Adrenal gland (tissue), 5 donors: ENCODE data around the gene CADM4.

Experiments used
- POLR2A ChIP-seq, 2 donors: fragments of 450-650 bp; IDR thresholded peaks; one replicate each; pipeline ENCODE4 v1.6.1; 2017; ENCODE audit warnings: antibody characterized with exemption in 2 of 2, mild to moderate bottlenecking in 2 of 2, moderate library complexity in 1 of 2
- TF ChIP-seq, protein P1 (sequence below), 6 experiments: fragments of 450-650 bp in 4 of 6; fragments of 200-600 bp in 2 of 6; sonication (generic) in 1 of 6; IDR thresholded peaks; 1 replicate in 5 of 6; 2 replicates in 1 of 6; pipeline versions ENCODE4 v1.5.1 to v1.8.0; 2016 to 2021; ENCODE audit warnings: antibody characterized with exemption in 6 of 6, mild to moderate bottlenecking in 2 of 6, moderate library complexity in 1 of 6
- donor health status: DM: no; HTN: no; CAD: no.

DNA sequence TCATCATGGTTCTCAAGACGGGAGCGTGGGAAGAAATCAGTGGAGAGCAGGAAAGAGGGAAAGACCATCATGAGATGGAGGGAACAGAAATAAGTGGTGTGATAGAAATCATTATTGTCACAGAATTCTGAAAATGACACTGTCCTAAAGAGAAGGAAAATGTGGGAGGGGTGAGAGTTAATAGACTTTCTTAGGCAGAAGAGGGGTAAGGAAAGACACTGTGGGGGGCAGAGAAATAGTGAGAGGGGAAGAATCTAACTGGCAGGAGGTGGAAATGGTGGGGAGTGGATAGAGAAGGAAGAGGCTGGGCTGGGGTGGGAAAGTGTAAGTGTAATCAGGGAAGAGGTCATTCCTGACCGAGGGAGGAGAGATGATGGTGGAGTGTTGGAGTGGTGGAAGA, 60.9 kb downstream of the CADM4 start:
- no peak for TF ChIP-seq POLR2A (IDR thresholded peaks at IDR 0.05)
- TF ChIP-seq, protein P1, sequence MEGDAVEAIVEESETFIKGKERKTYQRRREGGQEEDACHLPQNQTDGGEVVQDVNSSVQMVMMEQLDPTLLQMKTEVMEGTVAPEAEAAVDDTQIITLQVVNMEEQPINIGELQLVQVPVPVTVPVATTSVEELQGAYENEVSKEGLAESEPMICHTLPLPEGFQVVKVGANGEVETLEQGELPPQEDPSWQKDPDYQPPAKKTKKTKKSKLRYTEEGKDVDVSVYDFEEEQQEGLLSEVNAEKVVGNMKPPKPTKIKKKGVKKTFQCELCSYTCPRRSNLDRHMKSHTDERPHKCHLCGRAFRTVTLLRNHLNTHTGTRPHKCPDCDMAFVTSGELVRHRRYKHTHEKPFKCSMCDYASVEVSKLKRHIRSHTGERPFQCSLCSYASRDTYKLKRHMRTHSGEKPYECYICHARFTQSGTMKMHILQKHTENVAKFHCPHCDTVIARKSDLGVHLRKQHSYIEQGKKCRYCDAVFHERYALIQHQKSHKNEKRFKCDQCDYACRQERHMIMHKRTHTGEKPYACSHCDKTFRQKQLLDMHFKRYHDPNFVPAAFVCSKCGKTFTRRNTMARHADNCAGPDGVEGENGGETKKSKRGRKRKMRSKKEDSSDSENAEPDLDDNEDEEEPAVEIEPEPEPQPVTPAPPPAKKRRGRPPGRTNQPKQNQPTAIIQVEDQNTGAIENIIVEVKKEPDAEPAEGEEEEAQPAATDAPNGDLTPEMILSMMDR (IDR thresholded peaks at IDR 0.05): no peak
